B cell (primary cell): ENCODE measurements around the gene STK38L.

ENCODE experiments used
- EZH2 ChIP-seq: IDR thresholded peaks from 2 replicates; pipeline ENCODE4 v1.6.1; 2012; ENCODE audit warnings: borderline replicate concordance, low read depth, mild to moderate bottlenecking, moderate library complexity, low read length; ENCODE audit not compliant: insufficient read depth, poor library complexity, severe bottlenecking
- TF ChIP-seq, protein P1 (sequence below): fragments of 200-600 bp; IDR thresholded peaks from one replicate; pipeline ENCODE4 v1.8.0; 2022; ENCODE audit warnings: antibody characterized with exemption, mild to moderate bottlenecking

DNA sequence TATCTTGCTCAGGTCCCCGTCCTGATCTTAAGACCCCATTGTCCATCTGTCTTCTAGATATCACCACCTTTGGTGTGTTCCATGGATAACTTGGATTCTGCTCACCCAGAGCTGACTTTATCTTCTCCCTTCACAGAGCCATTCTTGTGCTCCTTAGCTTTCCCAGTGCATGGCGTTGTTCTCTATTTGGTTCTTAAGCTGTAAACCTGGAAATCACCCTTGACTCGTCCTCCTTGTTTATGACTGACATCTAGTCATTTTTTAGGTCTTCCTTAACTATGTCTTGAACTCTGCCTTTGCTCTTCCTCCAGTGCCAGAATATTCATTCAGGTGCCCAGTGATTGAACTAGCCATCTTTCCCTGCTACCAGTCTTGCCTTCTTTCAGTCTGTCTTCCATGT is 11.7 kb downstream of the STK38L start:
- TF ChIP-seq, protein P1, sequence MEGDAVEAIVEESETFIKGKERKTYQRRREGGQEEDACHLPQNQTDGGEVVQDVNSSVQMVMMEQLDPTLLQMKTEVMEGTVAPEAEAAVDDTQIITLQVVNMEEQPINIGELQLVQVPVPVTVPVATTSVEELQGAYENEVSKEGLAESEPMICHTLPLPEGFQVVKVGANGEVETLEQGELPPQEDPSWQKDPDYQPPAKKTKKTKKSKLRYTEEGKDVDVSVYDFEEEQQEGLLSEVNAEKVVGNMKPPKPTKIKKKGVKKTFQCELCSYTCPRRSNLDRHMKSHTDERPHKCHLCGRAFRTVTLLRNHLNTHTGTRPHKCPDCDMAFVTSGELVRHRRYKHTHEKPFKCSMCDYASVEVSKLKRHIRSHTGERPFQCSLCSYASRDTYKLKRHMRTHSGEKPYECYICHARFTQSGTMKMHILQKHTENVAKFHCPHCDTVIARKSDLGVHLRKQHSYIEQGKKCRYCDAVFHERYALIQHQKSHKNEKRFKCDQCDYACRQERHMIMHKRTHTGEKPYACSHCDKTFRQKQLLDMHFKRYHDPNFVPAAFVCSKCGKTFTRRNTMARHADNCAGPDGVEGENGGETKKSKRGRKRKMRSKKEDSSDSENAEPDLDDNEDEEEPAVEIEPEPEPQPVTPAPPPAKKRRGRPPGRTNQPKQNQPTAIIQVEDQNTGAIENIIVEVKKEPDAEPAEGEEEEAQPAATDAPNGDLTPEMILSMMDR, result no peak
- no peak for TF ChIP-seq EZH2
